ENCODE data around the gene AK6.
"Not testable (repeated sequence)": the region's sequence is repeated elsewhere in the genome, so short reads cannot be mapped to it uniquely, and the experiment has no call there.

The AK6 gene

DNA sequence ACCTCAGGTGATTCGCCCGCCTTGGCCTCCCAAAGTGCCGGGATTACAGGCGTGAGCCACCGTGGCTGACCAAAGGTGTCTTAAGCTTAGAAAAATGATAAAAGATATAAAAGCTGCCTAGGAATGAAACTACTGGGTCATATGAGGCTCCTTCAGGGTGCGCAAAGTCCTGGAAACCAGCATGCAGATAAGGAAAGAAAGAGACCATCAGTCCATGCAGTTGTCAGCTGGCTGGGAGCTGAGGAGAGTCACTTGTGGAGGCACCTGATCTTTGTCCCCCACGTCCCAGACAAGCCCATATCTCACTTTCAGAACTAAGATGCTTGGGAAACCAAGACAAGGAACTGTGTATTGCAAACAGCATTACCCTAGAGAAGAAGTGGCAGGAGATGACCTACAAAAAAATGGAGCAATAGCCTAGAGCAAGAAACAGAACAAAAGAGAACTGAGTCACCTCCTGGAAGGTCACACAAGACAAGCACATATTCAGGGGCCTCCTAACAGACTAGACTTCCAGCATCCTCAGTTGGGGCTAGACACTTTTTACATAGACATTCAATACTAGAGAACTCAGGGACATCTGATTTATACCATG is 33.9 kb downstream of the AK6 start:
- DNase-seq: no peak

GRCh38 chr5:69334793-69335268 is 34.5 kb downstream of the AK6 start:
- peak; percentile 76 for DNase-seq

DNA sequence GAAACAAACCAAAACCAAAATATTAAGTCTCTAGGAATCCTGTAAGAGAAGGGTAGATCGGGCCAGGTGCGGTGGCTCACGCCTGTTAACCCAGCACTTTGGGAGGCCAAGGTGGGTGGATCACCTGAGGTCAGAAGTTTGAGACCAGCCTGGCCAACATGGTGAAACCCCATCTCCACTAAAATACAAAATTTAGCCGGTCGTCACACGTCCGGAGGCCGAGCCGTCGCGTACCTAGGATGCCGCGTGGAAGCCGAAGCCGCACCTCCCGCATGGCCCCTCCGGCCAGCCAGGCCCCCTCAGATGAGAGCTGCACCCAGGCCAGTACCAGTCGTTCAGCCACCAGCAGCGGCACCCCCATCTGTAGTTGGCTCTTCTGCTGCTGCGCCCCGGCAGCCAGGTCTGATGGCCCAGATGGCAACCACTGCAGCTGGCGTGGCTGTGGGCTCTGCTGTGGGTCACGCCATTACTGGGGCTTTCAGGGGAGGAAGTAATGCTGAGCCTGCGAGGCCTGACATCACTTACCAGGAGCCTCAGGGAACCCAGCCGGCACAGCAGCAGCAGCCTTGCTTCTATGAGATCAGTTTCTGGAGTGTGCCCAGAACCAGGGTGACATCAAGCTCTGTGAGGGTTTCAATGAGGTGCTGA is 35.5 kb downstream of the AK6 start:
- DNase-seq: not testable (repeated sequence)

DNA sequence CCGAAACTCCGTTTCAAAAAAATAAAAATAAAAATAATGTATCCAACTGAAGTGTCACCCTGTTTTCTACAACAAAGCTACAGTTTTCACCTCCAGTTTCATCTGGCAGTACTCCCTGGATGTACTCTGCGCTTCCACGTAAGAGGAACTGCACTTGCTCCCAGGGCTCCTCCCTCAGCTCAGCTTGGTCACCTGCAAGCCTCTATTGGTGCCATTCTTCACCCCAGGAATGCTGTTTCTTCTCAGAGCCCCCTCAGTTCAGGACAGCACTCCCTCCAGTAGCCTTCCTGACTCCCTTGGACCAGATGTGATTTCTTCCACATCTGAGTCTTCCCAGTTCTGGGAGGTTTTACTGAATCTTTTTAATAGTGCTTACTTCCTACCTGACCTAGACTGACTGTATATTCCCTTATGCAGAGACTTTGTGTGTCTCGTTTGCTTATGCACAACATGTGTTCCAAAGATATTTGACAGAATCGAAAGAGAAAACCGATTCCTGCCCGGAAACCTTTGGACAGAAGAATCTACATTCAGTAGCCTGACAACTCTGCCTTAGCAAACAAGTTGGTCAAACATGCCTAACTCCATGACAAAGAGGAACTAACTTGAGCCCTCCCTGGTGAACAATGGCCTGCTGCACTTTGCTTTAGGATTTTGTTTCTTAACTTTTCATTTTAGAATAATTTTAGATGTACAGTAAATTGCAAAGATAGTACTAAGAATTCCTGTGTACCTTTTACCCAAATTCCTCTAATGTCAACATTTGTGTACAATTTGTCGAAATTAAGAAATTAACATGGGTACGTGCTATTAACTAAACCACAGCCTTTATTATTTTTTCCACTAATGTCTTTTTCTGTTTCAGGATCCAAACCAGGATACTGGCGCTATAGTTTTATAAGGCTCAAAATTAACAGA is 37.5 kb downstream of the AK6 start:
- DNase-seq: no peak

GRCh38 chr5:69329905-69330489 is 39.3 kb downstream of the AK6 start:
- DNase-seq: no peak

GRCh38 chr5:69326365-69326764 is 43.0 kb downstream of the AK6 start:
- no peak for DNase-seq

- no peak for DNase-seq
Measured at GRCh38 chr5:69317391-69317790, 51.9 kb downstream of the AK6 start.

GRCh38 chr5:69315972-69316371 is 53.3 kb downstream of the AK6 start:
- no peak for DNase-seq

DNA sequence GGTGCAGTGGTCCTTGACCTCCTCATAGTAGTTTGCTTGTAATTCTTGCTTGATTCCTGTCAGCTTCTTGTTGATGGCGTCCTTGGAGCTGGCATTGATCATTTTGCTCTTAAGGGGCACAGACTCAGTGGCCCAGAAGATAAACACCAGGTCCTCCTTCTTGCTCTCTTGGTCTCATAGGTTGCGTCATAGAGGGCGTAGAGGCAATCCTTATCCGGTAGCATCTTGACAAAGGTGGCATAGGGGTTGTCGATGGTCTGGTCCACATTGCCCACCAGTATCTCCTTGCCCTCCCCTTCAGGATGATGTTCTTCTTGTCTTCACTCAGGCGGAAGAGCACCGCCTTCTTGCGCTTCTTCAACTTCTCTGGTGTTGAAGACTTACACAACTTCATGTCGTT is 55.9 kb downstream of the AK6 start:
- DNase-seq: no peak

DNA sequence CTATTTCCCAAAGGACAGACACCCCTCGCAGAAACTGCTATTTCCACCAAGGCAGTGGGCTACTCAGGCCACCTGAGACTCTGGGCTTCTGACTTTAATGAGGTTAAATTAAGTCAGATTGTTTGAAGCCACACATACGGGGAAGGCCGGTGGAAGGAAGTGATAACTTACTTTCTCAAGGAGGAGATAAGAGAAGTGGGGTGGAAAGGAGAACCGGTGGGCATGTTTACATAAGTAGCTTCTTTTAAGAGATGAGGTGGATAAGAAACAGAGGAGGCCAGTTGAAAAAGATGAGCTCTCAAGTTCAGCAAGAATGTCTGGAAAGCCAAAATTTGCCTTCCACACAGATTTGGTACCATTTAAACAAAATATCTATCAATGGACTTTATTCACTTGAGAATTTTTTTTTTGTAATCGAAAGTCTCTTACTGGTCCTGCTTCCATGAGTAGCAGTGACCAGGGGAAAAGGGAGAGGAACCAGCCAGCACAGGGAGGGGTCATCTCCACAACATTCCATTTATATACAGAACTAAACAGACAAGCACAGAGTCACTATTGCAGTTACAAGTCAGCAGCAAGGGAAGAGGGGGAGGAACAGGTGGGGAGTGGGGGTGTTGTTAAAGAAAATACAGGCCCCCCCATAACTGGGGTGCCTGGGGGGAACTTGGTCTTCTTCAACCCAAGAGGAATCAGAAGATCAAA is 56.7 kb downstream of the AK6 start:
- DNase-seq: no peak

DNA sequence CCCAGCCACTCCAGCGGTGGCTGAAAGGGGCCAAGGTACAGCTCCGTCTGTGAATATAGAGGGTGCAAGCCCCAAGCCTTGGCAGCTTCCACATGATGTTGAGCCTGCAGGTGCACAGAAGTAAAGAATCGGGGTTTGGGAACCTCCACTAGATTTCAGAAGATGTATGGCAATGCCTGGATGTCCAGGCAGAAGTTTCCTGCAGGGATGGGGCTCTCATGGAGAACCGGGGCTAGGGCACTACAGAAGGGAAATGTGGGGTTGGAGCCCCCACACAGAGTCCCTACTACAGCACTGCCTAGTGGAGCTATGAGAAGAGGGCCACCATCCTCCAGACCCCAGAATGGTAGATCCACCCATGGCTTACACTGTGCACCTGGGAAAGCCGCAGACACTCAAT is 59.9 kb downstream of the AK6 start:
- DNase-seq: no peak

GRCh38 chr5:69308046-69308553 is 61.2 kb downstream of the AK6 start:
- DNase-seq: no peak

- DNase-seq: no peak
Measured at GRCh38 chr5:69305512-69305911, 63.8 kb downstream of the AK6 start.
